ENCODE measurements around the gene FAM53A.
A peak's percentile ranks its signal among the peaks of the same experiment; 100 is the strongest.

FAM53A gene

DNA sequence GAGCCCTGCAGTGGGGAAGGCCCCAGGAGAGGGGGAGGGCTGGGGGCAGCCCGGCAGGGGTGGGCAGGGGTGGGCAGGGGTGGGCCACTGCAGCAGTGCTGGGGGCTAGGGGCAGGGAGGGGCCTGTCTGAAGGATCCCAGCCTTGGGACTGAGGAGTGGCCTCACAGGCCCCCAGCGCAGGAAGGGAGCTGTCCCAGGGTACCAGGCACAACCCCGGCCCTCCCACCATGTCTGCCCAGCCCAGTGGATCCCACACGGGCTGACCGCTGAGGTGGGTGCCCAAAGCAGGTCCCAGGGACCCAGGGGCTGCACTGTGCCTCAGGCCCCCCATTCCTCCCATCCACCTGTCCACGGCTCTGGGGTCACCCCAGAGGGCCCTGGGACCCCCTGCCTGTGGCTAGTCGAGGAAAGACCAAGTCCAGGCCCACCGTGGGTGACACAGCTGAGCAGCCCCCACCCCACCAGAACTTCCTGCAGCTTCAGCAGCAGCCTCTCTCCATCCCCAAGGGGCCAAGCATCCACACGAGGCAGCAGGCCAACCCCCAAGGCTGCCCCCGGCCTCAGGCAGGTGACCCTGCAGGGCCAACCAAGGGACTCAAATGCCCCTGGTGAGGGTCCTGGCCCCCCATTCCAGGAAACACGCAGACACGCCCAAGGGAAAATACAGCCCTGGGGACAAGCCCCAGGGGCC, 46.4 kb downstream of the FAM53A start:
- no peak for DNase-seq

DNA sequence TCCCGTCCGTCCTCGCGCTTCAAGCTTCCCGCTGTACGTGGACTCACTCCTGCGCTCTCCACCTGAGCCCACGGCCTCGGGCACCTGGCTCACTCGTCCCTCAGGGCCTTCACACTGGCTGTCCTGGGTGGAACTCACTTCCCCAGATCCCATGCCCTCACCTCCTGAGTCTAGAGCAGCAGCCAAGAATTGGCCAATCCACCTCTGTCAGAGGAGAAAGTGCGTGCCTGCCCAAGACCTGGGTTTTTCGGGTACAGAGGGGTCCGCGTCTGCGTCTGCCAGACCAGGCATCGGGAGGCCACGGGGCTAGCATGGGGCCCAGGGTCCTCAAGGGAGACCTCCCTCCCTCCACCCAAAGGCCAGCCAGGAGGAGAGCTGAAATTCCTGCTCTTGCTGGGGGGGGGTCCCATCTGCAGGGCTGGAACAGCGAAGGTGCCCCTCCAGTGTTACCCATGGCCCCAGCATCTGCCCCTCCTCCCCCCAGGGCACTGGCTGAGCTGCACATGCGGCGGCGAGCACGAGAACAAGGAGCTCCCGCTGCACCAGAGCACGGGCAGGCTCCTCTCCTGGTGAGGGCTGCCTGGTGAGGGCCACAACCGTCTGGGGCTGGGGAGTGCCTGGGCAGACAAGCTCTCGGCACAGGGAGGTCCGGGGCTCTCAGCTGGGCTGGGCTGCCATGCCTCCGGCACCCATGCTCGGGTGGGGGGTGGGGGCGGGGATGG, 47.5 kb downstream of the FAM53A start:
- no peak for DNase-seq

GRCh38 chr4:1635464-1635863, 48.6 kb downstream of the FAM53A start:
- no peak for DNase-seq

- DNase-seq = no peak
These were observed 50.1 kb downstream of the FAM53A start for GRCh38 chr4:1633993-1634392.

DNA sequence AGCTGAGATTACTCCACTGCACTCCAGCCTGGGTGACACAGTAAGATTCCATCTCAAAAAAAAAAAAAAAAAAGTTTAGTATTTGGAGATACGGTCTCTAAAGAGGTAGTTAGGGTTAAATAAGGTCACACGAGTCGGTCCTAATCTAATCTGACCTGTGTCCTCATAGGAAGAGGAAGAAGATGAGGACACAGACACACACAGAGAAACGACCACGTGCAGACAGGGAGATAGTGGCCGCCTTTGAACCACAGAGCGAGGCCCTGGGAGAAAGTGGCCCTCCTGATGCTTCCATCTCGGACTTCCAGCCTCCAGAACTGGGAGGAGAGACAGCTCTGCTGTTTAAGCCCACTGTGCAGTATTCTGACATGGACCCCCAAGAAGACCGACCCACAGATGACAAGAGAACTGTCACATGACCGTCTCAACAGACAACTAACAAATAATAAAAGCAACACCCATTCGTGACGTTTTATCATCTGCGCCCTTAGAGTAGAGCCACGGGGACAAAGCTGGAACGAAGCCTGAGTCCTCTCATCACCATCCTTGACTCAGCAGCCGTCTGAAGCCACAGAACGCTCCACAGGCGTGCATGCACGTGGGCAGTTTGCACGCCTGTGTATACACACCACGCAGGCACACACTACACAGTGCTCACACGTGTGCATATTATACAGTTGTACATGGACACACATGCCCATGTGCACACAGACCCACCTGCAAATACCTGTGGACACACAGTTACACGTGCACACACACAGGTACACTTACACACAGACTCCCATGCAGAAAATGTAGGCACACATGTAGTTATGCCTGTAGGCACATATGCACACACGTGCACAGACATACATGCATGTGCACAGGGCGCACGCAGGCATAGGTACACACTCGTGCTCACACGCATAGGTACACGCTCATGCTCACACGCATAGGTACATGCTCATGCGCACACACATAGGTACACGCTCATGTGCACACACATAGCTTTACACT, 51.7 kb downstream of the FAM53A start:
- no peak for DNase-seq

DNA sequence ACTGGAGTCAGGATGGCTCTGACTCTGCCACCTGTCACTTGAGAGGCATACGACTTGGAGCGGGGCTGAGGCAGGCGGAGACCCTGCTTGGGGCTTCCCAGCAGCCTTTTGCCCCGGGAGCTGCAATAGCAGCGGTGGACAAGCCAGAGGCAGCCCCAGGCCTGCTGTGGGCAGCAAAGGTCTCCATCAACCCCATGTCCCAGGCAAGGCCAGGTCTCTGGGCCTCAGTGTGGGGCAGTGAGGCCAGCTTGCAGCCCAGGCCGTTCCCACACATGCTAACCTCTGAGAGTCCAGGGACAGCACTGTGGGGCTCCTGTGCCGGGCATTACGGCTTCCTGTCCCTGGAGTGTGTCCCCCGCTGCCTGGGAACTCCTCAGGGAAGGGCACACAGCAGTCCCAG, 53.0 kb downstream of the FAM53A start:
- no peak for DNase-seq

DNA sequence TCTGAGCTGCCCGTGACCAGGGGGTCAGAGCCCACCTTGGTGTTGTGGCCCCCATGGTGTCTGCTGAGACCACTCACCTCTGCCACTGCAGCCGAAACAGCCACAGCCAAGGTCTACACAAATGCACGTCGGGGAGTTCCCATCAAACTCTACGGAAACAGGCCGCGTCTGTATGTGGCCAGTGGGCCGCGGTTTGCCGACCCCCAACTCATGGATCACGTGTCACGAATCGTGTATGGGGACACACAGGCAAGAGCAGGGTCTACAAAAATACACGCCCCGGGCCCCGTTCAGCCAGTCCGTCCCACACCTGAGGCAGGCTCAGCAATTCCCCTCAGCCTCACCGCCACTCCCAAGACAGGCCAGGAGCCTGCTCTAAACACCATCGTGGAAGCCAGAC, 53.8 kb downstream of the FAM53A start:
- DNase-seq = no peak

- no peak for DNase-seq
These were observed 54.4 kb downstream of the FAM53A start for GRCh38 chr4:1629699-1630083.

DNA sequence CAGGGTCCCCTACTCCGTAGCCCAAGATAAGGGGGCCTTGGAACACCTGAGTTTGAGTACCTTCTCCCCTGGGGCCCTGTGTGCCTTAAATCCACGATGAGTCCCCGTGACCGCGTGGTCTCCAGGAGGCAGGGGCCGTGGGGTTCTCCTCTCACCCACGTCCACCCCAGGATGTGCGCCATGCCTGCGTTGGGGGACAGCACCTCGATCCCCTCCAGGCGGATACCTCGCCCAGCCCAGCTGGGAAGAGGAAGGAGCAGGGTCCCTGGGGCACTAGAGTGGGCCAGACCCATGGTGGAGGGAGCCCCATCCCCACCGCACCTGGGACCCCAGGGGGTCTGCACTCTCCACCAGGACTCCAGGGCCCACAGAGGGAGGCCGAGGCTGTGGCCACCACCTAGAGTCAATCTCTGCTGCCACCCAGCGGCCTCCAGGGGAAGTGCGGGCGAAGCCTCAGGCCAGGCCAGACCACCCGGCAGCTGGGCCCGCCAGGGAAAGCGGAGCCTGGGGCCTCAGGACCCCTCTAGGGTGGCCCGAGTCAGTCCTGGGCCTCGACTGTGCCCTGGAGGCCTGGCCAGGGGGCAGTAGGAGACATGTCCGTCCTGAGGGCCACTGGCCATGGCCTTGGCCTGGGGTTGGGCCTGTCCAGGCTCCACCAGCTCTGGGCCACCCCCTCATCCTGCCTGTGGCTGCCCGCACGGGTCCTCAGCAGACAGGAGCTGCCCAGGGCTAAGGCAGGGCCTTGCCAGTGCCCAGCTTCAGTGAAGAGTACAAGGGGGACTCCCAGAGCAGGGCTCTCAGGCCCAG, 55.0 kb downstream of the FAM53A start:
- peak; percentile 80 for DNase-seq

DNA sequence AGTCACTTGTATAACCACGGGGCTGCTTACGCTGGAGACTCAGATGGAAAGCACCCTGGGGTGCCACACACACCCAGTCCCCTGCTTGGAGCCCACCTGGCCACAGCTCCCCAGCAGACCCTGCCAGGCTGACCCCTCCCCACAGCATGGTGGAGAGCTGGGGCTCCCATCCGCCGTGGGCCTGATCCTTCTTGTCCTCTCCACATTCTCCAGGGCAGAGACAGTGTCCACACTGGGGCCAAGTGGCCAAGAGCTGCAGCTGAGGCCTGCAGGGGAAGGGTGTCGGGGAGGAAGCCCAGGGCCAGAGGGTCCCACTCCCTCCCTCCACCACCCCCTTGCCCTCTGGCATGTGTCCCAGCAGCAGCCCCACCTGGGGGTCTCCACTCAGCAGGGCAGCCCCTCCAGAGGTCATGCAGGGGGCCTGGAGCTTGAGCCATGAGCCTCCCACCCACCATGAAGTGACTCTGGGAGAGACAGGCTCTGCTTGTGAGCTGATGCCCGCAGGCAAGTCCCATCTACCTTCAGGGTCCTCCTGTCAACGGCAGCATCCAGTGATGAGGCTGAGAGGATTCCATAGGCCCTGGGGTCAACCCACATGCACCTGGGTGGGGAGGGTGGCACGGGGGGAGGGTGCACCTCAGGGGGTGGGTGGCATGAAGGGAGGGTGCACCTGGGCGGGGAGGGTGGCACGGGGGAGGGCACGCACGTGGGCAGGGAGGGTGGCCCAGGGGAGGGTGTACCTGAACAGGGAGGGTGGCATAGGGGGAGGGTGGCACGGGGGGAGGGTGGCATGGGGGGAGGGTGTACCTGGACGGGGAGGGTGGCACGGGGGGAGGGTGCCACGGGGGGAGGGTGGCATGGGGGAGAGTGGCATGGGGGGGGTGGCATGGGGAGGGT, 56.4 kb downstream of the FAM53A start:
- no peak for DNase-seq

- no peak for DNase-seq
These were observed 57.2 kb downstream of the FAM53A start for GRCh38 chr4:1626941-1627340.

DNA sequence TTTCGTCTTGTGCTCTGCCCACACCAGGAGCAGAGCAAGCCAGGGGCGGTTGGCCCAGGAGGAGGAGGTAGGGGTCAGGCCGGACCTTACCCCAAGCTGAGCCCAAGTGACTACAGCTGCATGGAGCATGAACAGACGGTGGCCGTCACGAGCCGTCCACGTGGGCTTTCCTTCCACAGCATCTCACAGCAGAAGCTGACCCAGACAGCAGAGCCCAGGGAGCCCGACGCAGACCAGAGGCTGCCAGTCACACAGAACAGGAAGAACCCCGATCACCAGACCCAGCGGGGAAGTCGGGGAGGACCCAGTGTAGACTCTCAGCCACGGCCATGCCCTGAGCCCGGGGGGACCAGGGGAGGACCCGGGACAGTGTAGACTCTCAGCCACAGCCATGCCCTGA, 58.0 kb downstream of the FAM53A start:
- DNase-seq = no peak

DNA sequence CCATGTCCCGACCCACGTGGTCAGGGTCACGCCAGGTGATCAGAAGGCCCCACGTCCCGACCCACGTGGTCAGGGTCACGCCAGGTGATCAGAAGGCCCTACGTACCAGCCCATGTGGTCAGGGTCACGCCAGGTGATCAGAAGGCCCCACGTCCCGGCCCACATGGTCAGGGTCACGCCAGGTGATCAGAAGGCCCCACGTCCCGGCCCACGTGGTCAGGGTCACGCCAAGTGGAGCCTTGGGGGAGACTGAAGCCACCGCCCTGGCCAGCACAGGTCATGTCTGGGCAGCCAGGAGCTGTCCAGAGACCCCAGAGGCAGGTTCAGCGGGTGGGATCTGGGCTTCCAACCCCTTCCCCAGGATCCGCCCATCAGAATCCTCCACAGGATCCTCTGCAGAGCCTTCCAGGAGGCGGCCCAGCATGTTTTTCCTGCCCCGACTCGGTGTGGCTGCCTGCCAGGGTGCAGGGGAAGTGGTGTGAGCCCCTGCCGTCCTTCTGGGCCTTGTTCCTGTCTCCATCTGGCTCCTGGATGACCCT, 58.4 kb downstream of the FAM53A start:
- no peak for DNase-seq

GRCh38 chr4:1624519-1624910, 59.6 kb downstream of the FAM53A start:
- no peak for DNase-seq

- DNase-seq = no peak
These were observed 60.1 kb downstream of the FAM53A start for GRCh38 chr4:1623821-1624518.

GRCh38 chr4:1623400-1623799, 60.7 kb downstream of the FAM53A start:
- no peak for DNase-seq

DNA sequence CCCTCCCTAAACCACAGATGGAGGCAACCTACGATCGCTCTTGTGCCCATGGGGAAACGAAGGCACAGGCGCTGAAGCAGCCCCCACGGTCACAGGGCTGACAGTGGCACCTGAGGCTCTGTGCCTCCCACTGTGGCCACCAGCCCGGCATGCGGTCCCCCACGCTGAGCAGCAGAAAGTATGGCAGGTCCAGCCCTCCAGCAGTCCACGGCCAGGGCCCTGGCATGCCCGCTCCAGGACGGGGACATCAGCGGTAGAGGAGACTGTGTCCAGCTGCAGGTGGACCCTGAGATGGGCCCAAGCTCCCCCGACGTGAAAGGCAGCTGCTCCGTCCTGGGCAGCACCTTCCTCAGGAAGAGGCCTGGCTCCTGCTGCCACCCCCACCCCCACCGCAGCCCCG, 61.2 kb downstream of the FAM53A start:
- DNase-seq = no peak

DNA sequence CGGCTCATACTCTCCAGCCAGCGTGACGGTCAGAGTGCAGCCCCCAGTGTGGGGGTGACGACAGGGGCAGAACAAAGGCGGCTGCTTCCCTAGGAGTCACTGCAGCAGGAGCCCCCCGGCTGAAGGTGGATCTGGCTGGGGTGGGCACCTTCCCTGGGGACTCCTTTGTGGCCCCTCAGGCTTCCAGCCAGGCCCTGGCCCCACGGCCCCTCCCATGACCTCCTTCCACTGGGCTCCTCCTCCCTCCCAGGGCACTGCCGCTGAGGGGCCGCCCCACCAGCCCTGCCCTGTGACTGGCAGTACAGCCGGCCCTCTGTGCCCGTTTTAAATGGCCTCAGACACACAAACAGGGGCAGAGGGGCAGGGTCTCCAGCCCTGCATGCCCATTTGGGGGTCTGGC, 61.9 kb downstream of the FAM53A start:
- no peak for DNase-seq

DNA sequence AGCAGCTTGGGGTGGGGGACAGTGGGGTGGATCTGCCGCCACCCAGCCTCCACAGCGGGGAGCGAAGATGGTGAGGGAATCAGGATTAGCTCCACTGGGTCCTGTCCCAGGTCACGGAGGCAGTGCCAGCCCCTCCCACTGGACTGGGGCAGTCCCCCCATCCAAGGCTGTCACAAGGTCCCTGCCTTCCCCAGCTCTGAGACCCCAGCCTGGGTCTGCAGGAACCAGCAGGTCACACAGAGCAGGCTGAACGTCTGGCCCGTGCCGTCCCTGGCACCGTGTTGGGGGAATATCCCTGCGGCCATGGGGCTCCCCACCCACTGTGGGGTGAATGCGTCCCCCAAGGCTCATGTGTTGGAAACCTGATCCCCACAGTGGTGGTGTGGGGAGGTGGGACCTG, 62.6 kb downstream of the FAM53A start:
- DNase-seq = no peak

- no peak for DNase-seq
These were observed 64.9 kb downstream of the FAM53A start for GRCh38 chr4:1619151-1619672.

Data from CD4-positive, alpha-beta T cell treated with Interleukin-6 for 4 hours (primary cell).